SK-N-MC (cell line): ENCODE measurements around the gene DDX39B.

Source experiments
- EZH2 ChIP-seq: fragments of 200-600 bp; sonication (generic); IDR thresholded peaks from one replicate; pipeline ENCODE4 v1.6.1; 2017; ENCODE audit warnings: antibody characterized with exemption
- FOXP2 ChIP-seq: optimal IDR thresholded peaks from 2 replicates; pipeline ENCODE3; 2011; ENCODE audit warnings: mild to moderate bottlenecking, moderate library complexity; ENCODE audit not compliant: insufficient read depth; ENCODE audit errors: extremely low read length, control extremely low read depth
- POLR2AphosphoS5 ChIP-seq: IDR thresholded peaks from 2 replicates; pipeline ENCODE4 v1.6.1; 2012; ENCODE audit warnings: mild to moderate bottlenecking, low read depth, low read length, borderline replicate concordance

DNA sequence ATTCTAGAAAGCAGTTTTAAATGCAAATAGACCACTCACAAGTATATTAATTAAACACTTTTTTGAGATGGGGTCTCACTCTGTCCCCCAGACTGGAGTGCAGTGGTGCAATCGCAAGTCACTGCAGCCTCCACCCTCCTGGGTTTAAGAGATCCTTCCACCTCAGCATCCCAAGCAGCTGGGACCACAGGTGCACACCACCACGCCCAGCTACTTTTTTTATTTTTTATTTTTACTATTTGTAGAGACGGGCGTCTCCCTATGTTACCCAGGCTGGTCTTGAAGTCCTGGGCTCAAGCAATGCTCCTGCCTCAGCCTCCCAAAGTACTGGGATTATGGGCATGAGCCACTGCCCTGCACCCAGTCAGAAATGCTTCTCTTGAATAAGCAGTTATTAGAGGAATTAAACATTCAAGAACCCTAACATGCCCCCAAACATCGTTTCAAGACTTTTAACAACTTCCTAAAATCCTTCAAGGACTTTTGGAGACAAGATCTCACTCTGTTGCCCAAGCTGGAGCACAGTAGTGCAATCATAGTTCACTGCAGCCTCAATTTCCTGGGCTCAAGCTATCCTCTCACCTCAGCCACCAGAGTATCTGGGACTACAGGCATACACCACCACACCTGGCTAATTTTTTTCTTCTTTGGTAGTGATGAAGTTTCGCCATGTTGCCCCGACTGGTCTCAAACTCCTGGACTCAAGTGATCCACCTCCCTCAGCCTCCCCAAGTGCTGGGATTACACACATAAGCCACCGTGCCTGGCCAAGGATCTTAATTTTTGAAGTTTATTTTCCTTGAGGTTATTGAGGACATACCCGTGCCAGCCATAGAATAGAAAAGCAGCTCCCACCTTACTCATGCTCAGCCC lies 9.8 kb downstream of the DDX39B start:
- no peak for TF ChIP-seq EZH2
- TF ChIP-seq POLR2AphosphoS5 = peak; percentile 13; the same call in 1 of the 2 replicates
- TF ChIP-seq FOXP2 = no peak
